Stimulated activated CD8-positive, alpha-beta memory T cell treated with anti-CD3 and anti-CD28 coated beads, Interleukin-12 subunit alpha, Interleukin-12 subunit beta, amount 100 ng/mL, for 1 hour (primary cell): Measurements from ENCODE around the gene BMAL2.

Experiments
- DNase-seq: peaks from one replicate; pipeline ENCODE4 v3.0.0-alpha.2; 2020; ENCODE audit warnings: low read depth

BMAL2 gene

DNA sequence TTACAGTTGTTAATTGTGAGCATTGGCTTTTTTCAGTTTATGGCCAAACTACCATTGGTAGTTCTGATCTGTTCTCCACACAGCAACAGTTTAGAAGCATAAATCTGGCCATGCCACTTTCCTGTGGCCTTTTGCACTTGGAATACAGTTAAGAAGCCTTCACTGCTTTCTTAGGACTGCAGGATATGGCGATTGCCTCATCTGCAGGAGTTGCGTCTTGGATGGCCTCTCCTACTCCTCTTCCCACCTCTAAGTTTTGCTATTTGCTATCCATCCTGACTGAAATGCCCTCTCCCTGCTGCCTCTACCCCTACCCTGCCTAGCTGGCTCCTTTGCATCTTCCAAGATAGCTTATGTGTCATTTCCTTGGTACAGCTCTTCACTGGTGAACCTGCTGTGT, 12.8 kb upstream of the BMAL2 start:
- DNase-seq: no peak

DNA sequence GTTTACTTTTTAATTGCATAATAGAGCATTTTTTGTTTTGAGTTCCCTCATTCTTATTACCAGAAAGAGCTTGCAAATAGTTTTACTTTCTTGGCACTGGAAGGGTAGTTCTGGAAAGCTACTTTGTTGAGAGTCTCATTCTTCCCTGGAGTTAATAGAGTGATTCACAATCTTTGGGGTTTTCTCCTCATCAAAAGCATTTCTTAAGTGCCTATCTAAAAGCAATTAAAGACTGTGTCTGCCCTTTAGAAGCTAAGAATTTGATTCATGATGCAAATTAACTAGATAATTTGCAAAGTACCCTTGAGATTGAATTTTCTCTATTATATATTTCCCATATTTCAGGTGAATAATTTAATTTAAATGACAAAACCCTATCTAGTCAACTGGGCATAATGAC, 8.1 kb upstream of the BMAL2 start:
- no peak for DNase-seq

DNA sequence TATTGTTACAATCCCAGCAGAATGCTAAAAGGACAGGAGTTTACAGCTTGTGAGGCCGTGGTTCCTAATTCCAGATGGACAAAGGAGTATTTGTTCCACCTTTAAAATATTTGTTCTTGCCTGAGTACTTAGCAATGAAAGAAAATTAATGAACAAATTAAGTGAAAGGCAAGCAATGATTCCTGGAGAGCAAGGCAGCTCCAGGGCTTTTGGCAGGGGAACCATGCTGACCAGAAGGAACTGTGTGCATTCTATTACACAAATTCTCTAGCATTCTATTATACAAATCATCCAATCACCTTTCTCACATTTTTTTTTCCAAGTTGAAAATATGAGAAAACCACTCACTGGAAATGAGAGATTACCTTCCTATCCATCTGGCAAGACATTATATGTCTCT, 1.8 kb upstream of the BMAL2 start:
- no peak for DNase-seq

GRCh38 chr12:27331291-27331926, 1.2 kb upstream of the BMAL2 start:
- no peak for DNase-seq

DNA sequence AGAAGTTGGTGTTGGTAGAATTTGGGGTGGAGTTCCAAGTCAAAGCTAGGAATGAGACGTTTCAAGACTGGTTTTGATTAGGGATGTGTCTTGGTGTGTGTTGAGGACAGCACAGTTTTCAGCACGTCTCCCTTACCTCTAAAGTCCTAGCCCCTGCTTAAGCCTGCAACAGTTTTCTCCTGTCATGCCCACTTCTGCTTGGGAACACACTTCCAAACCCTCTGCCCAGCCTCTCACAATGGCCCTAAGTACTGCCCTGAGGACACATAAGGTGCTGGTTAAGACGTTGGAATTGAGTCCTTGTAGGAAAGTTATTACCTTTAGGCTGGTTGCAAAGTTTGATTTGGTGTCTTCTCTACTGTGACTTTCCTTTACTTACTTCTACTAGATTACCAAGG, 710 bp upstream of the BMAL2 start:
- no peak for DNase-seq

- DNase-seq: no peak
Observed at GRCh38 chr12:27332407-27332713, 276 bp upstream of the BMAL2 start.

DNA sequence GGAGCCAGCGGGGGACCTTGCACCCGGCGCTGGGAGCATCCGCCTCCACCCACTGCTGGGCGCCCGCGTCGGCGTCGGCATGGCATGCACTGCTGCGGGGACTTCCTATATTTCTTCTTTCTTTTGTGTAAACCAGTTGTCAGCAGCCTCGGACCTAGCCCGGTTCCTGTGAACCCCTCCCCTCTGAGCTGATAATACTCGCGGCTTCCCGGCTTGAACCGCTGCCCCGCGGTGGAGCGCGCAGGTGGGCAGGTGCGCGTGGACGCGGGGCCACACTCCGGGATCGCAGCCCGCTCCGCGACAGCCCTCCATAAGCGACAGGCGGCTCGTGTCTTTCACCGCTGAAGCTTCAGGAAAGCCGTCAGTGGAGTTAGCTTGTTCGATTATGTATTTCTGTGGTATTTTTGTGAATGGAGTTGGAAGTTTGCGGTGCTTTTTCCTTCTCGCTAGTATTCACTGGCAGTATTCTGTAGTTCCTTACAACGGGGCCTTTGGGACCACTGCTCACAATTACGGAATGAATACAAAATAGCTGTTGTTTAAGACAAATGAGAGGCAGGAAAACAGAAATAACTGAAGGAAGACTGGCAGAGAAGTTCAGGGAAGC, 870 bp downstream of the BMAL2 start:
- no peak for DNase-seq

GRCh38 chr12:27334042-27334720, 1.5 kb downstream of the BMAL2 start:
- DNase-seq: no peak

GRCh38 chr12:27334721-27335082, 2.1 kb downstream of the BMAL2 start:
- no peak for DNase-seq

DNA sequence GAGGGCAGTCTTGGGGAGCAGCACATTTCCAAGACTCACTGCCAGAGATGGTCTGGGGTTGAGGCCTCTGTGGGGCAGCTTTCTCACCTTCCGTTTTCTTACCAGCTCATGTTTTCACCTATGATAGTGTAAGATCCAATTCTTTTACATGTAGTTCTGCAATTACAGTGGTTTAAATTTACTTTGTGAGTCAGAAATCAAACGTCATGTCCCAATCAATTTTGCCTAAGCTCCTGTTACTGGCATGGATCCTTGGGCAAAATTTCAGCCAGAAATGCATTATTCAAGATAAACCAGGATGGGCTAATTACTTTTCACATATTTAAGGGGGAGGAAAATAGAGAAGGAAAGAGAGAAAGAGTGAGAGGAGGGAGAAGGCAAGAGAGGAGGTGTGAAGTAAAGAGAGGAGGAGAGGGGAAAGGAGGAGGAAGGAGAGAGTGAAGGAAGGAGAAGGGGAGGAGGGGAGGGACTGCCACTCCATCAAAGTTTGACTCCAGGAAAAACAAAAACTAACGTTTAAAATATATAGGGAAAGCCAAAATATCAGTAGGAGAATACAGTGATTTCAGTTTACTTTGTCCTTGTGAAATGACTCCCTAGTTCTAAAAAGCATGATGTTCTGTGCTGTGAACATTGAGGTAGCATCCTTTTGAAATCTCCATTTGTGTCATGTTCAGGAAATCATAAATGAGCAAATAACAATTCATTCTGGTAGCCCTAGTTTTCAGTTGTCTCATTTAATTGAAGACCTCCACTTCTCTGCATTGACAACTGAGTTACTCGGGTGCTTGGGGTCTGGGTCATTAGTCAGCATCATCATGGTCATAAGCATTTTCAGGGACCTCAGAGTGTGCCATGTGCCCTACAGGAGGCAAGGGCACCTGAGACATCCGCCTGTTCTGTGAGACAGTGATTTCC, 3.0 kb downstream of the BMAL2 start:
- no peak for DNase-seq

- no peak for DNase-seq
Observed at GRCh38 chr12:27336282-27336653, 3.6 kb downstream of the BMAL2 start.

DNA sequence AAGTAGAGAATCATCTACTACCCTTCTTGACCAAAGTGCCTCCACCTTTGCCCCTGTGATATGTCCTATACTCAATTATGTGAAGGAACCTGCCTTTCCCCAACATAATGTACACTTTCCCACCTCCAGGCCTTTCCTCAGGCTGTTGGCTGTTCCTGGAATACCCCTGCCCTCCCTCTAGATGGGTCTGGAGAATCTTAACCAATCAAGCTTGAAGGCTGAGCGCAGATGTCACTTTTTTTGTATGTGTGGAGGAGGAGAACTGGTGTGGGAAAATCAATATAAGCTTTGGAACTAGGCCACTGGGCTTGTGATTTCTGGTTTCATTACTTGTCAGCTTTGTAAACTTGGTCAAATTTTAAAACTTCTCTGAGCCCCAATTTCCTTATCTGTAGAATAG, 4.7 kb downstream of the BMAL2 start:
- DNase-seq: no peak

GRCh38 chr12:27338473-27338872, 5.8 kb downstream of the BMAL2 start:
- DNase-seq: no peak

- no peak for DNase-seq
Observed at GRCh38 chr12:27340971-27341370, 8.3 kb downstream of the BMAL2 start.

GRCh38 chr12:27342536-27342935, 9.9 kb downstream of the BMAL2 start:
- DNase-seq: no peak

DNA sequence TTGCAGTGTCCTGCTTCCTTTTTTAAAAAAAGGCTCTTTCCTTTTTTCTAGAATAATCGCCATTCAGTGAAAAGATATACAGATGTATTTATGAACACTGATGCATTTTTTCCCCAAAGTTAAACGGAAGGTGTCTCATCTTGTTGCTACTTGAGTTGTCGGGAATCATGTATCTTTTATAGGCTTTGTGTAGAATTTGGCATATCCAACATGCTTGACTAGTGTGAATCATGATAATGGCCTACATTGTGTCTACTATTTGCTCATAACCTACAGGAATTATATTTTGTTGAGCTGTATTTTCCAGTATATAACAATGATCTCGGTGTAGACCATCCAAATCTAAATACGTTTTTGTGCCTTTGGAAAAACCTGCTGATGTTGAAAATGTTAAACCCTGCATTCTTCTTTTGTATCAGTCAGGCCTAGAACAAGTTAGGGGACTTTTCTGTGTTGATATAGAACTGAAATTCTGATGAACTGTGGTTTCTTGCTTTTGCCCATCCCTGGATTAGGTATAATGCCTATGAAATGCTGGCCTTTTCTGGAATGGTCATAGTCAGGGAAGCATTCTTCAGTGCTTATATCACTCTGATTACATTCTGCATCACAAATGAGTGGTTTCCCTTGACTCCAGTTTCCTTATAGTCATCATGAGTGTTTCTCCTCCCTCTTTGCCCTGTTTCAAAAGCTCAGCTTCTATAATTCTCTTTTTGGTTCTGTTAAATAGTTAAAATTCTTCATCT, 10.8 kb downstream of the BMAL2 start:
- no peak for DNase-seq

- DNase-seq: no peak
Observed at GRCh38 chr12:27344246-27344645, 11.6 kb downstream of the BMAL2 start.

- DNase-seq: no peak
Observed at GRCh38 chr12:27344760-27345159, 12.1 kb downstream of the BMAL2 start.

GRCh38 chr12:27345376-27345775, 12.7 kb downstream of the BMAL2 start:
- no peak for DNase-seq

DNA sequence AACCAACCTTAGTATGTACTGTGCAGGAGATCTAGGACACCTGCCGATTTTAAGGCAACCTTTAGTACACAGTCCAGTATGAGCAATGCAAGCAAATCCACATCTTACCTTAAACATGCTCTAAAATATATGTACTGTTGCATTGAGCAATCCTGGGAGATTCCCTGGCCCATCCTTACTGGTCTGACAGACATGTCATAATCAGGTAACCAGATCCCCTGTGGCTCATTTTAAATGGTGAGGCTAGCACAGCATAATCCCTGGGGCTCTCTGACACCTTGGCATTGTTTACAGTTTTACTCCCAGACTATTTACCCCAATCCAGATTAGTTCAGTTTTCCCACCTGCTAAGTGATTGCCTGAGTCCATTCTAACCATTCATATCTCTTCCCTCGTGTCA, 15.1 kb downstream of the BMAL2 start:
- DNase-seq: no peak

DNA sequence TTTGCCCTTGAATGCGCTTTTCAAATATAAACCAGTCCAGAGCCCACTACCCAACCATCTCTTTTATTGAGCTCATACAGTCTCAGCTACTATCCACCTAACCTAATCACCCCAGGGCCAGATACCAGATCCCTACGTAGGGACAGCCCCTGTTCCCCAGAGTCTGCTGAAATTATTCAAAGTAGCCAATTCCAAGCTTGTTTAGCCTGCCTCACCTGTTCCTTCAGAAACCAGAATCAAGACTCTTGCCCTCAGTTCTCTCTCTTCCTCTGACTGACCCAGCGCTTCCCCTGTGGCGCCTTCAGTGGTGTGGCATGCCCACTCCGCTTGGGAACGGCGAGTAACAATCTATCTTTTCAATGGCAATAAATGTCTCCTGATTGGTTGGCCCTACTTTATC, 18.8 kb downstream of the BMAL2 start:
- DNase-seq: no peak

DNA sequence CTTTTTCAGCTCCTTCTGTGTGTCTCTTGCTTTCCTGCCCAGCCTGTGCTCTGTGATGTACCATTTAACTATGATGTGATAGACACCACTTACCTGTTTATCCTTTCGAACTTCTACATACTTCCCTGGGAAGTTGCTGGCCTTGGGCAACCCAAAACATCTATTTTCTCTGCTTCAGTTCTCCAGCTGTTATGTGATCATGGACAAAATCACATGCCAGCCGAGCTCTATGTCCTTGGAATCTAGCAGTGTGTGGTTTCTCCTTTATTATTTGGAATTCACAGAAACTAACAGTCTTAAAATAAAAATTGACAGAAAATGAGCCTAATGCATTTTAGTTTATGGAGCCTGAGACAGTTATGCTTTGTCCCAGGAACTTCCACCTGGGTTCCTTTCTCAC, 22.9 kb downstream of the BMAL2 start:
- no peak for DNase-seq
